ENCODE results near the gene KCNJ6.

The KCNJ6 gene

DNA sequence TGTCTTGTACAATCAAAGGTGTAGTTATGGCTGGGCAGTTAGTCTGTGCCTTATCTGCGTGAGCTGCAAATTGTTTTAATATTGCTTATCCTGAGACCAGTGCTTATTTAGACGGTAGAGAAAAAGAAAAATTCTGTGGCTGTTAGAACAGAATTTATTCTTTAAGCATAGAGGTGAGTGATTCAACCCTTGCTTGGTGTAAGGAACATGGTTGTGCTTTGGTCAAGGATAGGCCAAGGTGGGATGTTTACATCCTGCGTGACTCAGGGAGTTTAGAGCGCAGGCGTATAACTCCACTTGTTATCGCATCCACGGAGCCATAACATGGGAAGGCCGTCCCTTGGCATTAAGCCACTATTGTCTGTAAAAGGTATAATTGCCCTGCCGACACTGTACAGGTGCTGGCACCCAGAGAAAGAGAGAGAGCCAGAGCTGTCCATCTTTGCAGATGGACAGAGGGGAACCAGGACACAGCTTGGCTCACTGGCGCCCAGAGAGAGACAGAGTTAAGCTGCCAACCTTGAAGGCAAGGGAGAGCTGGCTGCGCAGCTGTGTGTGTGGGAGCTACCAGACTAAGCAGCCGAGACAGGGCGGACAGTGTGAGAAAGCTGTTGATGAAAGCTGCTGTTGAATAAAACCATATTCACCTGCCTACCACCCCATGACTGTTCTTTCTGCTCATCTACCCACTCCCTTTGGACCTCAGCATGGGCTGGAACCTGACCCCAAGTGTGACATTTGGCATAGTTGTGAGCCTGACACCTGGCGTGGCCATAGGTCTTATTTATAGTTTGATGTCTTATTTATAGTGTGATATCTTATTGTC lies 349.3 kb downstream of the KCNJ6 start:
- DNase-seq (ENCODE audit: low spot score): no peak

DNA sequence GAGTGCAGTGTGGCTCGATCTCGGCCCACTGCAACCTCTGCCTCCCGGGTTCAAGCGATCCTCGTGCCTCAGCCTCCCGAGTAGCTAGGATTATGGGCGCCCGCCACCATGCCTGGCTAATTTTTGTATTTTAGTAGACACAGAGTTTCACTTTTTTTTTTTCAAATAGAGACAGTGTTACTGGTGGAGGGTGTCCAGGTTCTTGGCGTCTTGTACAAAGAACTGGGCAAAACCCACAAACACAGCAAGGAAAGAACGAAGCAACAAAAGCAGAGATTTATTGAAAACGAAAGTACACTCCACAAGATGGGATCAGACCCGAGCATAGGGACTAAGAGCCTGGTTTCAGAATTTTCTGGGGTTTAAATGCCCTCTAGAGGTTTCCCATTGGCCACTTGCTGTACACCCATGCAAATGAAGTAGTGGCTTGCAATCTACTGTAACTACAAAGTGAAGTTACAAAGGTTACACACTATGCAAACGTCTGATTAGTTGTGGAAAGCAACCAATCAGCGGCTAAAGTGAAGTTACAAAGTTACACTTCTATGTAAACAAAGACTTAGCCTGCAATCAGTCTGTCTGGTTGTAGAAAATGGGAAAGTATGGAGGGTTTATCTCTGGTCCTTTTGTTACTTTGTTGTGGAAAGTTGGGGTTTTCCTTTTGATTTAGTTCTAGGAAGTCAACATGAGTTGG lies 350.6 kb downstream of the KCNJ6 start:
- DNase-seq (ENCODE audit: low spot score): no peak

DNA sequence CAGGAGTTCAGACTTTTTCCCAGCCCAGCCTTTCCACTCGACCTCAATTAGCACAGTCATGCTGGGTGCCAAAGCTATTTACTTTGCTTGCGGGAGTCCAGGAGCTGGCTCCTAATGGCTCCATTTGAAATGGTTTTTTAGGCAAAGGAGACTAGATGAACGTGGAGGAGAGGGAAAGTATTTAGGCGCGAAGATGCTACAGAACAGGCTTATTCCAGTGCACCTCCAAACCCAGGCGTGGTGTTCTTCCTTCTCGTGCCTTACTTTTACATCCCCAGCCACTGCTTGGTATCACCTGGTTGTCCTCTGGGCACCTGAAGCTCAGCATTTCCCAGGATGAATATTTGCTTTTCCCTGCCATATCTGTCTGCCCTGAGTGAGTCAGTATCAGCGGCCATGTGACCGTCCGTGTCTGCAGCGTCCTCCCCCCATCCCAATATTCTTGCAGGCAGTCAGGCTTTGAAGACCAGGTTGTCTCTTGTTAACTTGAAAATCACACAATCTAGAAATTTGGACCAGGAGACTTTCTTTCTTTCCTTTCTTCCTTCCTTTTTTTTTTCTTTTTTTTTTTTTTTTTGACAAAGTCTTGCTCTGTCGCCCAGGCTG lies 351.2 kb downstream of the KCNJ6 start:
- DNase-seq (ENCODE audit: low spot score): no peak

DNA sequence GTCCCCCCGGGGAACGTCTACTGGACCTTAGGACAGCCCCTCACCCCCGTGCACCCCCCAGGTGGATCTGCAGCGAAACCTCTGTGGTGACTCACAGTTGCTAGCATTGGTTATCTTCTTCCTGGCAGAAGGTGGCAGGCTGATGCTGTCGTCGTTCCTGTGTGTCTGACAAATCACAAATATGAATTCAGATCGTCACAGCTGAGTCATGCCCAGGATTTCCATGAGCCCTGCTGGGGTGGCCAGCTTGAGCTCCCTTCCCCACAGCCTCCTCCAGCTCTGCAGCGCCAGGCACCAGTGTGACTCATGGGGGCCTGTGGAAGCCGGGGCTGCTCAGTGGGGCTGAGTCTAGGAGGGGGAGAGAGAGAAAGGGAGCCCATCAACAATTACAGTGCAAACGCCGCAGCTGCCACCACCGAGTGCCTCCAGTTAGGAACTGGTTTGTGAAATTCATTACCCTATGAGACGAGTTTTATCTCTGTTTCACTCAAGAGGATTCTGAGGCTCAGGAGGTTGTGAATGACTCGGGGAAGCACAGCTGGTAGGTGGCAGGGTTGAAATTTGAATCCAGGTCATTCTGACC lies 351.8 kb downstream of the KCNJ6 start:
- peak; percentile 99 for DNase-seq (ENCODE audit: low spot score)

DNA sequence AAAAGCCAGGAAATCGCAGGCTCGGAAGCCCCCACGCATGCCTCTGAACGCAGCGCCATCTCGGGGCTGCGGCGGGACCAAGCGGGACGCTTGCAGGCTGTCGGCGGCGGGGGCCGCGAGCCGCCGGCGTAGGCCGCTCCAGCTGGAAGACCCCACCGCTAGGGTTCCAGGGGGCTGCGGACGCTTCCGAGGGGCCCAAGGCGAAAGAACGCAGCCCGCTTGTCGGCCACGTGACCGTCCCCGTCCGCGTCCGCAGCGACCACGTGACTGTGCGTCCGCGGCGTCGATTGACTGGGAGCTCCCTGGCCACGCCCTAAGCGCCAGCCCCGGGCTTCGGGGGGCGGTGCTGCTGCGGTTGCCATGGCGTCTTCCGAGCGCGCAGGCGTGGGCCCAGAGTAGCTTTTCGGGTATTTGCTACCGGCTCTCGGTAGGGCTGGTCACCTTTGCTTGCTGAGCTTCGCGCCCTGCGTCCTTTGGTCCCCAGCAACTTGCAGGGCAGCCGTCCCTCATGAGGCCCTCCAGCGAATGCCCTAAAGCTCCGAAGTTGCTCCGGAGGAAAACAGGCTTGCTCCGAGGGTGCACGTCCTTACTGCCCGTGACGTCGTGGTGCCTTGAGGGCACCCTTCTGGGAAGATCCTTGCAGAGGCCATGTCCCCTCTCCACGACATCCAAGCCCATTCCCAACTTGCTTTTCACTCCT lies 352.5 kb downstream of the KCNJ6 start:
- DNase-seq (ENCODE audit: low spot score): peak; percentile 90

DNA sequence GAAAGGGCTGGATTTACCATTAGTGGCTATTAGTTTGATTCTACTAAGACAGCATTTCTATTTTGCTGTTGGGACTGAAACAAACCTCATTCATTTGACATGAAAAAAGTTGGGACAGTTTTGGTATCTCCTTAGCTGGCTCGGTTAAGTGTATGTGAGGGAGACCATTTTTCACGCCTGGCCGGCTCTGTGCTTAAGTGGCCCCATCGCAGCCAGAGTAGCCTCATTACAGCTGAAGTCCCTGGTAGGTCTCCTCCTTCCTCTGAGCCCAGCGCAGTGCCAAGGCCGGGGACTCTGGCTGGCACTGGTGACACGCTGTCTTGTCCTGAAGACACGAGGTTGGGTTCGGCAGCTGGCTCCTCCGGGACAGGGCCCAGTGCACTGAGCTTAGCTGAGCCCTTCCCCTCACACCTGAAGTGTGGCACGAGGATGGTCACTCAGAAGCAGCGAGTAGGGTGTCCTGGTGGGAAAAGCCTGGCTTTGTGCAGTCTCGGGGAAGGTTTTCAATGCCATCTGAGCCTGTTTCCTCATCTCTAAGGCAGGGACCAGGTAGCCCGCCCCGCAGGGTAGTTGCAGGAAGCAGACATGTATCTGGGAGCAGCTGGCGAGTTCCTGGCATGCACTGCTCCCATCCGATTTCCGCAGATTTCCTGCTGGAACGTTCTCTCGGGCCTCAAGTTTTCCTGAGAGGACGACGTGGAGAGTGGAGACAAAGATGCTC lies 353.2 kb downstream of the KCNJ6 start:
- no peak for DNase-seq (ENCODE audit: low spot score)

DNA sequence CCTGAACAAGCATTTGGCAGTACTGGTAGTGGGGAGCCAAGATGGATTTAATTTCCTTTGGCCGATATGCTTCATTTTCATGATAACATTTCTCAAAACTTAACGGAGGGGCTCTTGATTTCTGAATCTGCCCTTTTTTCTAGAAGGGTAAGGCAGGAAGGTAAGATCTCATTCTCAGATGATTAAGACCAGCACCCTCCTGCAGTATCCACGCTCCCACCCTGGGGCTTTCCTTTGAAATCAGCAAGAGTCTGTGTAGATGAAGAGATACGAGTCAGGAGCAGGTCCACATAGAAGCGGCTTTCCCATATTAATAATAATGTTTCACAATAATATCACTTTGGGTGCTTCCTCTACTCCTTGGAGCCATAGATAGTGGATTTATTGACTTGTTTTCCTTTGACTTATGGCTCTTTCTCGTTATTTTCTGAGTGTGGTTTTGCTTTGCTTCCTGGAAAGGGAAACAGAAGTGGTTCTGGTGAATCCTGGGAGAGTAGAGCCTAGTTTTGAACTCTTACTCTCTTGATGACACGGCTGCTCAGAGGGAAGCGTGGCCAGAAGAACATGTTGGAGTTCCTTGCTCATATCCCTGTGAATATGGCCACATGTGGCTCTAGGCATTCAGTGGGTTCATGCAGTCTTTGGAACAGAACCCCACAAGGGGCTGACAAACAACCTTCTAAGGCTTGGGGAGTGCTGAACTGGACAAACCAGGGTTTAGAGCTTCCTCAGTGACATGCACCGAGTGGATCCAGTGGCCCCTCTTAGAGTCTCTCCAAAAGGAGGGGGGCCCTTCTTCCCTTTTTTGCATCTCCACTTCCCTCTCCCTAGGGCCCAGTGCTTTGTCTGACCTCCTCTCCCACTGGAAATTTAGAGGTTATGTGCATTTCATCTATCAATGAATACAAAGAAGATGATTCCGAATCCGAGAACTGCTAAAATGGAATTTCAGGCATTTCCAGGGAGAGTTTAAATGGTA lies 354.0 kb downstream of the KCNJ6 start:
- no peak for DNase-seq (ENCODE audit: low spot score)

DNA sequence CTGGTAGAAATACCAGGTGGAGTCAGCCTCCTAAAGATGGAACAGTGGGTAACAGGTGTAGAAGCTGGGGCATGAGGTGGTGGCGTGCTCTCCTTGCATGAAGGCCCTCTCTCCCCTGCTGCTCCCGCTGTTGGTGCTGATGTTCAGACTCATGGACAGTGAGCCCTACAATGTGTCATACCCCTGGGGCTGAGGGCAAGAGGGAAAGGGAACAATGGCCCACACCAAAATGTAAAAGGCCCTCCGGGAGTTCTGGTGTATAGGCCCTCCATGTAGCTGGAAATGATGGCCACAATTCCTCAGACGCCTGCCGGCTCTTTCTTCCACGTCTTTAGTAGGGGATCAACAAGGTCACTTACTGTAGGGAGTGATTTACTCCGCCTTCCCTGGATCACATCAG lies 354.8 kb downstream of the KCNJ6 start:
- no peak for DNase-seq (ENCODE audit: low spot score)

DNA sequence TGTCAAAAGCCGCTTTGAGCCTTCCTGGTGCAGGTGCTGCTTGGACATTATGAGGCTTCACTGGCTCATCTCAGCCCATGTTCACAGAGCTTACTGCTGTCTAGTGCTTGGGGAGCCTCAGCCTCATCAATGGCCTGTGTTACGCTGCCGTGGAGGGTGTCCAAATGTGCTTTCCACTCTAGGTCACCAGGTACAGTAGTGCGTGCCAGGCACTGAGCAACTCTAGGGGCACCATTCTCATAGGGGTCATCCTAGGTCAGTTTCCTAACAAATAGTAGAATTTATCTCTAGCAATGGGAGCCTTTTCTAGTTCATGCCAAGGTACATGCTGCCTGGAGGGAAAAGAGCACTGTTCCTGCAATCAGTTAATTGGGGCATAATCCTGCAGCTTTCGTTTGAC lies 355.9 kb downstream of the KCNJ6 start:
- no peak for DNase-seq (ENCODE audit: low spot score)

DNA sequence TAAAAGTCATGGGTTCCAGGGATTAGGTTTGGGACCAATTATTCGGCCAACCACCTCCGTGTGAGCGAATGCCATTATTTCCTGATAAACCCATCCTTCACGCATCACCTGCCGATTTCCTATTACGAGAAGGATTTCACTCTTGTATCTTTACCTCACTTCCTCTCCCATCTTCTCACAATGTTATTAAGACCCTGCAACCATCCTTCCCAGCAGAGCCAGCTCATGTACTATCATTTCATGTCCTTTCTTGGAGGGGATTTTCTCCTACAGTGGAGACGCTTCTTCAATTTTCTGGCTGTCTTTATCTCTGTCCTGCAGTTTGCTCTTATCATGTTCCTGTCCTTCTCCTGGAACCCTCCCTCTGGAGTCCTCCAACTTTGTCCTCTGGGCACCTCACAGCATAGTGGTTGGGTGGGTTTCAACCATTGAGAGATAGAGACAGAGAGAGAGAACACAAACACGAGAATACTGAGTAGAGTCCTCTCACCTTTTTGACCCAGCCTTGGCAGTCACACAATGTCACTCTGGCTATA lies 357.5 kb downstream of the KCNJ6 start:
- no peak for DNase-seq (ENCODE audit: low spot score)

Measured in kidney capillary endothelial cell (primary cell).